Neural crest cell (in vitro differentiated cells): ENCODE measurements around the gene ARHGAP18. TPM values are rescaled to one million over a fixed set of nuclear protein-coding genes. Genes with fewer than 3 reads are reported as not detected.

Experiments used
- DNase-seq: peaks from one replicate; pipeline ENCODE4 v3.0.0; 2021; ENCODE audit warnings: low read depth, mixed read lengths, low spot score
- H3K27ac Mint-ChIP-seq: one replicate; pipeline ENCODE4 v1.8.0; 2021; ENCODE audit warnings: mild to moderate bottlenecking, mixed read lengths; ENCODE audit not compliant: unreplicated experiment
- H3K27me3 Mint-ChIP-seq: 2 replicates; pipeline ENCODE4 v1.8.0; 2021; ENCODE audit warnings: low read depth, mild to moderate bottlenecking, mixed read lengths
- H3K36me3 Mint-ChIP-seq: 2 replicates; pipeline ENCODE4 v1.8.0; 2021; ENCODE audit warnings: low read depth, mild to moderate bottlenecking, mixed read lengths
- H3K4me1 Mint-ChIP-seq: 2 replicates; pipeline ENCODE4 v1.8.0; 2021; ENCODE audit warnings: mixed read lengths
- H3K4me3 Mint-ChIP-seq: one replicate; pipeline ENCODE4 v1.8.0; 2021; ENCODE audit warnings: mild to moderate bottlenecking, mixed read lengths
- H3K9me3 Mint-ChIP-seq: 2 replicates; pipeline ENCODE4 v1.8.0; 2021; ENCODE audit warnings: mixed read lengths
- CTCF ChIP-seq: fragments of 200-600 bp; sonication (generic); conservative IDR thresholded peaks from 2 replicates; pipeline ENCODE4 v1.5.0; 2021; ENCODE audit warnings: antibody characterized with exemption, mild to moderate bottlenecking
- total RNA-seq: library from RNA; stranded (reverse); gene quantifications from 2 replicates; pipeline ENCODE4 v1.2.1, GENCODE V29; 2021

The ARHGAP18 gene
- total RNA-seq, 1 donor from 2014 or later: 3.4 TPM

DNA sequence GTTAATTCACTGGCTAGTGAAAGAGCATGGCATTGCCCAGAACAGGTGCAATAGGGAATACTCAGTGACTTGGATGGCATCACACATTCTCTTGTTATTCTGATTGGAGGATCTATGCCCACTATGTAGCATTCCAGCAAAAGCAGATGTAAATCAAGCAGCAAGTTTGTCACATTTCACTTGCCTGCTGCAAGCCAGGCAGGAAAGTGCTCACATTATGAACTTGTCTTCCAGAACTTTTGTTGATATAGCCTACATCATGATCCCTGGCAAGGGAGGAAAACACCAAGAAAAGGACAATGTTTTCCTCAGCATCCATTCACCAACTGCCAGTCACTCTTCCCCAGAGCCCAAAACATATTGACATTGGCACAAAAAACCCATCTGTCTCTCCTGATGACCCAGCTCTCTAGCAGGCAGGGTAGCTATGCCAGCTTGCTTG is 77.8 kb downstream of the ARHGAP18 start:
- H3K4me3 Mint-ChIP-seq: no peak overlapping the region
- TF ChIP-seq CTCF: no peak
- no peaks in the 10 kb centered on the region for H3K9me3 Mint-ChIP-seq
- H3K27ac Mint-ChIP-seq: no peak overlapping the region
- DNase-seq: no peak
- no peaks in the 10 kb centered on the region for H3K27me3 Mint-ChIP-seq
- H3K36me3 Mint-ChIP-seq: peaks cover under 1% of the 10 kb centered on the region
- H3K4me1 Mint-ChIP-seq: no peaks in the 10 kb centered on the region

DNA sequence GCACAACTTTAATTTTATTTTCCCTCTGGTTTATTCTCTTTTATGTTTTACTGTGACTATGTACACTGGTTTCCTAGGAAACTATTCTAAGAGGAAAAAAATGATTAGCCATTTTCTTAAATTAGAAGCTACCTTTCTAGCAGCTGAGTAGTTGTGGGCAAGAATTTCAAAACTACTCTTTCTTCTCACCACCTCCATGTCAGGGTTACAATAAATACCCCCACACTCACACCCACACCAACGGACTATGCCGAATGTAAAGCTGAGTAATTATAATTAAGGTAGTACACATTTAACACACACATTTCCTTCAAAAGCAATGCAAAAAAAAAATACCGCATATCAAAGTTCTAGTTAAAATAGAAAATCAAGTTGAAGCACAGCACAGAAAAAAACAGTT is 78.9 kb downstream of the ARHGAP18 start:
- DNase-seq: no peak
- Mint-ChIP-seq H3K9me3 (no peaks in the 10 kb centered on the region), H3K4me1 (no peaks in the 10 kb centered on the region), H3K36me3 (no peaks in the 10 kb centered on the region), H3K27ac (no peak overlapping the region), H3K27me3 (no peaks in the 10 kb centered on the region), H3K4me3 (no peak overlapping the region)
- no peak for TF ChIP-seq CTCF

DNA sequence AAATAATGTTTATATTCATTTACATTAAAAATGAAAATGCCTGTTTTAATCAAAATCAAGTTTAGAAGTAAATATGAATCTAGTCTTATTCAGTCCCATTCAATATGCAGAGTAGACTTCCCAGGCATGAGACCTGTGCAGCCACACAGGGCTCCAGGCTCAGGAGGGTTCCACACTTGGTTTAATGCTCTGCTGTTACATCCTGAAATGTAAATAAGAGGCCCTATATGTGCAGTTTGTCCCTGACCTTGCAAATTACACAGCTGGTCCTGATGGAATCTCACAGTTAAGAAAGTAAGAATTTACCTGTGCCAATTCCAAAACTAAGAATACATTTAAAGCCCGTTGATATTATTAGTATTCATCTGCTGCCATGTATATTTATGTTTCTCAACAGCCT is 79.4 kb downstream of the ARHGAP18 start:
- no peak for DNase-seq
- no peaks in the 10 kb centered on the region for H3K9me3 Mint-ChIP-seq
- H3K4me1 Mint-ChIP-seq: no peaks in the 10 kb centered on the region
- no peak for TF ChIP-seq CTCF
- H3K27ac Mint-ChIP-seq: no peak overlapping the region
- H3K36me3 Mint-ChIP-seq: no peaks in the 10 kb centered on the region
- no peak overlapping the region for H3K4me3 Mint-ChIP-seq
- H3K27me3 Mint-ChIP-seq: no peaks in the 10 kb centered on the region

DNA sequence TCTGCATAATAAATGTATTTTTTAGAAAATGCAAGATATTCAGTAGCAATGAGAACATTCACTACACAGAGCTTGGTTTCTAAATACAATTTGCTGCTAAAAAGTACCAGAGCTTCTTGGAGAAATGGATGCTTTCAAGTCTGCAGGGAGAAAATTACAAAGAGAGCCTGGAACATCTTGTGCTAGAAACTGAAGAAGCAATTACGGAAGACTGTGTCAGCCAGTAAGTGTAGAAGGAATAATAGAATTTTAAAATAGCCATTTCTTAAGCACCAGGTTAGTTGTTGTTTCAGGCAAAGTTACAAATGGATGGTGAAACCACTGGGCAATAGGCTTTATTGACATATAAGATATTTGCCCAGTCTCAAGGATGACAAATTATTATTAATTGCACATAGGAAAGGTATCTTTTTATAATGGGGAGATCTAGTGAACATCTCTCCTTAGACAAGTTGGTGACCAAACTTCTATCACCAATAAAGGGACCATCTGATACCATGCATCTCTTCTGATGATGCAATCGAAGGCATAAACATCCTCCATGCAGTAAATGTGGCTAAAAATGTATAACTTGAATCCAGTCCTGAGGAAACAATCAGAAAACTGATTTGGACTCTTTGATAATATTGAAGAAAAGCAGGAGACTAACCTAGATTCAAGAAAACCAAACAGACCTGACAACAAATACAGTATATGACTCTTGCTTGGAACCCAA is 81.7 kb downstream of the ARHGAP18 start:
- Mint-ChIP-seq H3K4me1 (no peaks in the 10 kb centered on the region), H3K27me3 (no peaks in the 10 kb centered on the region), H3K27ac (no peak overlapping the region), H3K4me3 (no peak overlapping the region), H3K9me3 (no peaks in the 10 kb centered on the region), H3K36me3 (no peaks in the 10 kb centered on the region)
- DNase-seq: no peak
- no peak for TF ChIP-seq CTCF

GRCh38 chr6:129624488-129624887 is 85.5 kb downstream of the ARHGAP18 start:
- no peak overlapping the region for H3K27ac Mint-ChIP-seq
- no peaks in the 10 kb centered on the region for H3K27me3 Mint-ChIP-seq
- H3K4me1 Mint-ChIP-seq: no peaks in the 10 kb centered on the region
- TF ChIP-seq CTCF: no peak
- H3K9me3 Mint-ChIP-seq: no peaks in the 10 kb centered on the region
- no peaks in the 10 kb centered on the region for H3K36me3 Mint-ChIP-seq
- no peak for DNase-seq
- no peak overlapping the region for H3K4me3 Mint-ChIP-seq
